IMR-90 (cell line): ENCODE results near the gene COQ6. TPM values are rescaled to one million over a fixed set of nuclear protein-coding genes. Genes with fewer than 3 reads are reported as not detected.

Experiments
- ATAC-seq: fragments of 200-7000 bp; cut with Tn5 transposase; 2 replicates; pipeline ENCODE4 v1.9.1; 2020; ENCODE audit warnings: low read depth, mild to moderate bottlenecking, moderate library complexity
- BruUV-seq: library from RNA; stranded (reverse); fragments of 400-500 nt; replicated peaks from 2 replicates; lab custom pipeline; 2021; lab: Mats Ljungman, UMichigan
- CTCF ChIA-PET: fragments of 300-600 bp; formaldehyde crosslinking; extraction: SDS; loops from one replicate; lab custom pipeline; 2021; ENCODE audit warnings: antibody characterized with exemption; lab: Yijun Ruan, JAX
- POLR2A ChIA-PET: fragments of 300-600 bp; sonication (Branson Sonifier 250); formaldehyde crosslinking; loops from one replicate; lab custom pipeline; 2022; ENCODE audit warnings: antibody characterized with exemption; ENCODE audit not compliant: unreplicated experiment; lab: Charles Lee
- DNase-seq: peaks from one replicate; pipeline ENCODE4 v3.0.0; 2013
- H2AFZ ChIP-seq: replicated peaks from 2 replicates; pipeline ENCODE3; 2013; ENCODE audit warnings: low read length, mild to moderate bottlenecking; ENCODE audit not compliant: poor library complexity
- H2AK5ac ChIP-seq: 2 replicates; pipeline ENCODE4 v1.6.1; 2013; ENCODE audit warnings: low read depth, low read length, inconsistent platforms
- H2AK9ac ChIP-seq: replicated peaks from 2 replicates; pipeline ENCODE3; 2013; ENCODE audit warnings: mild to moderate bottlenecking, low read depth, low read length, moderate library complexity; ENCODE audit not compliant: poor library complexity
- H2BK120ac ChIP-seq: 2 replicates; pipeline ENCODE4 v1.6.1; 2013; ENCODE audit warnings: low read depth, low read length, inconsistent platforms
- H2BK15ac ChIP-seq: 3 replicates; pipeline ENCODE4 v1.6.1; 2013; ENCODE audit warnings: low read depth, low read length, inconsistent platforms
- H2BK20ac ChIP-seq: 2 replicates; pipeline ENCODE4 v1.6.1; 2013; ENCODE audit warnings: low read depth, mild to moderate bottlenecking, inconsistent platforms, low read length, moderate library complexity
- H2BK5ac ChIP-seq: 2 replicates; pipeline ENCODE4 v1.6.1; 2013; ENCODE audit warnings: mild to moderate bottlenecking, low read depth, low read length, inconsistent platforms; ENCODE audit not compliant: poor library complexity, severe bottlenecking
- H3K14ac ChIP-seq: replicated peaks from 2 replicates; pipeline ENCODE4 v1.6.1; 2013; ENCODE audit warnings: low read depth, low read length, inconsistent platforms
- H3K18ac ChIP-seq: 2 replicates; pipeline ENCODE4 v1.6.1; 2013; ENCODE audit warnings: low read depth, low read length, control low read depth
- H3K23ac ChIP-seq: 2 replicates; pipeline ENCODE4 v1.6.1; 2013; ENCODE audit warnings: low read depth, low read length, inconsistent platforms
- H3K27ac ChIP-seq: 2 replicates; pipeline ENCODE4 v1.5.1; 2013; ENCODE audit warnings: mild to moderate bottlenecking, control low read depth, low read length; ENCODE audit not compliant: insufficient read depth
- H3K27me3 ChIP-seq: 2 replicates; pipeline ENCODE4 v1.6.1; 2013; ENCODE audit warnings: low read length; ENCODE audit not compliant: control insufficient read depth, insufficient read depth
- H3K36me3 ChIP-seq: 2 replicates; pipeline ENCODE4 v1.6.1; 2013; ENCODE audit warnings: low read length, mixed read lengths; ENCODE audit not compliant: control insufficient read depth, insufficient read depth
- H3K4ac ChIP-seq: 2 replicates; pipeline ENCODE4 v1.6.1; 2013; ENCODE audit warnings: low read depth, low read length, inconsistent platforms
- H3K4me1 ChIP-seq: 2 replicates; pipeline ENCODE4 v1.6.1; 2013; ENCODE audit warnings: low read length, mixed read lengths; ENCODE audit not compliant: control insufficient read depth, insufficient read depth
- H3K4me2 ChIP-seq: 2 replicates; pipeline ENCODE4 v1.6.1; 2013; ENCODE audit warnings: low read depth, mild to moderate bottlenecking, control low read depth, low read length, moderate library complexity
- H3K4me3 ChIP-seq: 2 replicates; pipeline ENCODE4 v1.5.1; 2013; ENCODE audit warnings: low read depth, mild to moderate bottlenecking, control low read depth, low read length, moderate library complexity; ENCODE audit not compliant: insufficient read depth
- H3K56ac ChIP-seq: 2 replicates; pipeline ENCODE4 v1.6.1; 2013; ENCODE audit warnings: low read length, inconsistent platforms; ENCODE audit not compliant: insufficient read depth; ENCODE audit errors: extremely low read depth
- H3K79me1 ChIP-seq, 2 experiments: 2 replicates each; pipeline ENCODE4 v1.6.1; 2013; ENCODE audit warnings: low read length in 2 of 2, inconsistent platforms in 1 of 2, low read depth in 1 of 2
- H3K9ac ChIP-seq: 2 replicates; pipeline ENCODE4 v1.6.1; 2013; ENCODE audit warnings: low read depth, low read length, control low read depth
- H3K9me1 ChIP-seq: 2 replicates; pipeline ENCODE4 v1.6.1; 2013; ENCODE audit warnings: low read length, inconsistent platforms; ENCODE audit not compliant: insufficient read depth
- H3K9me3 ChIP-seq: 2 replicates; pipeline ENCODE4 v1.6.1; 2013; ENCODE audit warnings: low read length; ENCODE audit not compliant: control insufficient read depth, insufficient read depth
- H4K20me1 ChIP-seq: 2 replicates; pipeline ENCODE4 v1.6.1; 2013; ENCODE audit warnings: low read length, inconsistent platforms; ENCODE audit not compliant: insufficient read depth
- H4K5ac ChIP-seq: 2 replicates; pipeline ENCODE4 v1.6.1; 2013; ENCODE audit warnings: mild to moderate bottlenecking, low read depth, low read length, control low read depth
- H4K8ac ChIP-seq, 2 experiments: 2 replicates each; pipeline ENCODE4 v1.6.1; 2013; ENCODE audit warnings: low read depth in 2 of 2, low read length in 2 of 2, control low read depth in 1 of 2, inconsistent platforms in 1 of 2
- H4K91ac ChIP-seq: 2 replicates; pipeline ENCODE4 v1.6.1; 2013; ENCODE audit warnings: low read depth, low read length, inconsistent platforms; ENCODE audit not compliant: insufficient read depth
- BHLHE40 ChIP-seq: fragments of 150-350 bp; IDR thresholded peaks from 2 replicates; pipeline ENCODE4 v1.6.1; 2016; ENCODE audit warnings: mild to moderate bottlenecking, low read depth, low read length
- CEBPB ChIP-seq: IDR thresholded peaks from 2 replicates; pipeline ENCODE4 v1.6.1; 2012; ENCODE audit warnings: low read depth, low read length, improper control_type of control experiment
- CTCF ChIP-seq: conservative IDR thresholded peaks from 2 replicates; pipeline ENCODE4 v1.5.1; 2012; ENCODE audit warnings: mild to moderate bottlenecking, low read depth, low read length, improper control_type of control experiment
- ELK1 ChIP-seq: fragments of 150-350 bp; IDR thresholded peaks from 2 replicates; pipeline ENCODE4 v1.6.1; 2016; ENCODE audit warnings: low read depth, mild to moderate bottlenecking, low read length, moderate library complexity, borderline replicate concordance
- FOS ChIP-seq: fragments of 150-350 bp; IDR thresholded peaks from 2 replicates; pipeline ENCODE4 v1.6.1; 2016; ENCODE audit warnings: low read depth, low read length
- MAFK ChIP-seq: IDR thresholded peaks from 2 replicates; pipeline ENCODE4 v1.6.1; 2012; ENCODE audit warnings: low read depth, low read length, improper control_type of control experiment
- MAZ ChIP-seq: IDR thresholded peaks from 2 replicates; pipeline ENCODE4 v1.6.1; 2012; ENCODE audit warnings: low read depth, mild to moderate bottlenecking, low read length, improper control_type of control experiment, moderate library complexity, borderline replicate concordance
- MXI1 ChIP-seq: IDR thresholded peaks from 2 replicates; pipeline ENCODE4 v1.6.1; 2012; ENCODE audit warnings: low read depth, mild to moderate bottlenecking, low read length, moderate library complexity, borderline replicate concordance
- NFE2L2 ChIP-seq: fragments of 150-350 bp; IDR thresholded peaks from 2 replicates; pipeline ENCODE4 v1.6.1; 2016; ENCODE audit warnings: low read depth, mild to moderate bottlenecking, low read length
- POLR2A ChIP-seq: IDR thresholded peaks from 2 replicates; pipeline ENCODE4 v1.6.1; 2012; ENCODE audit warnings: mild to moderate bottlenecking, low read depth, low read length
- RCOR1 ChIP-seq: IDR thresholded peaks from 2 replicates; pipeline ENCODE4 v1.6.1; 2012; ENCODE audit warnings: mild to moderate bottlenecking, low read length, improper control_type of control experiment; ENCODE audit not compliant: insufficient replicate concordance
- RFX5 ChIP-seq: IDR thresholded peaks from 2 replicates; pipeline ENCODE4 v1.8.0; 2012; ENCODE audit warnings: low read depth, mild to moderate bottlenecking, low read length, moderate library complexity
- SMC3 ChIP-seq: fragments of 150-350 bp; IDR thresholded peaks from 2 replicates; pipeline ENCODE4 v1.6.1; 2016; ENCODE audit warnings: low read depth, mild to moderate bottlenecking, antibody characterized with exemption, low read length, moderate library complexity
- USF2 ChIP-seq: fragments of 150-350 bp; IDR thresholded peaks from 2 replicates; pipeline ENCODE4 v1.6.1; 2017; ENCODE audit warnings: mild to moderate bottlenecking, antibody characterized with exemption, low read length, low read depth
- WGBS, 2 experiments: methylation state at CpG; one replicate each; pipeline versions ENCODE4 v1.1.5 to v1.1.7; 2013; ENCODE audit warnings: missing lambda C conversion rate in 2 of 2; ENCODE audit not compliant: insufficient read length in 1 of 2; ENCODE audit errors: extremely low coverage in 2 of 2; 5-methylcytosine and 5-hydroxymethylcytosine counted together
- dilution Hi-C: fragments of 300-500 bp; cut with HindIII; formaldehyde crosslinking; loops from one replicate; pipeline ENCODE4 v1.14.3; 2018; ENCODE audit warnings: low sequenced_read_pairs; ENCODE audit not compliant: unreplicated experiment
- in situ Hi-C: fragments of 300-500 bp; cut with MboI; formaldehyde crosslinking; loops from 3 replicates; pipeline ENCODE4 v1.14.3; 2019; ENCODE audit warnings: low sequenced_read_pairs, inconsistent platforms, mixed read lengths
- intact Hi-C: fragments of 100-400 bp; cut with micrococcal nuclease; formaldehyde crosslinking; loops from 2 replicates; pipeline ENCODE4 v1.10.0; 2022
- polyA plus RNA-seq, 3 experiments: library from polyadenylated mRNA; depleted of rRNA; stranded (reverse); fragments of >200 nt; gene quantifications; 2 replicates each; pipeline ENCODE4 v1.2.3, GENCODE V29; 2012; ENCODE audit warnings: low replicate concordance in 1 of 3
- total RNA-seq: library from RNA; depleted of rRNA; stranded (reverse); fragments of >200 nt; gene quantifications from 2 replicates; pipeline ENCODE4 v1.2.3, GENCODE V29; 2012

COQ6 gene
- total and polyA plus RNA-seq, 2 of the 4 experiments (the other 2 are of a cell fraction), result 21.0 to 28.6 TPM

GRCh38 chr14:73995977-73996378 lies 45.9 kb downstream of the COQ6 start:
- no peak overlapping the region for H3K4me2 ChIP-seq
- DNase-seq (no peak), ATAC-seq (no peak)
- no peak overlapping the region for H2BK15ac ChIP-seq
- no peak overlapping the region for H2BK20ac ChIP-seq
- no peak overlapping the region for H3K4ac ChIP-seq
- dilution Hi-C loops (no loop called here), intact Hi-C loops (no loop called here), in situ Hi-C loops (no loop called here)
- POLR2A ChIA-PET, result no interaction called here
- no peaks in the 10 kb centered on the region for H3K4me1 ChIP-seq
- CTCF ChIA-PET, result no interaction called here
- no peak overlapping the region for H2BK5ac ChIP-seq
- no peak overlapping the region for H3K14ac ChIP-seq
- H3K18ac ChIP-seq, result no peak overlapping the region
- H2AK9ac ChIP-seq, result no peak overlapping the region
- BruUV-seq, result no TSS peak
- H3K56ac ChIP-seq, result no peak overlapping the region
- H2BK120ac ChIP-seq, result no peak overlapping the region
- TF ChIP-seq RCOR1 (no peak), SMC3 (no peak), BHLHE40 (no peak), POLR2A (no peak), MAZ (no peak), ELK1 (no peak), CEBPB (no peak), CTCF (no peak), NFE2L2 (no peak), FOS (no peak), USF2 (no peak), MAFK (no peak), MXI1 (no peak), RFX5 (no peak)
- 90% methylated on average over 2 of the region's 8 CpGs; no CpG with 5 or more reads in 1 of the 2 experiments for WGBS, 2 experiments
- no peaks in the 10 kb centered on the region for H3K79me1 ChIP-seq
- no peak overlapping the region for H3K23ac ChIP-seq
- H3K9me3 ChIP-seq, result no peaks in the 10 kb centered on the region
- H2AK5ac ChIP-seq, result no peak overlapping the region
- no peak overlapping the region for H4K8ac ChIP-seq
- no peaks in the 10 kb centered on the region for H4K20me1 ChIP-seq
- H4K91ac ChIP-seq, result no peak overlapping the region
- H3K27me3 ChIP-seq, result no peaks in the 10 kb centered on the region
- H3K4me3 ChIP-seq, result no peak overlapping the region
- H2AFZ ChIP-seq, result no peak overlapping the region
- H3K9ac ChIP-seq, result no peak overlapping the region
- H4K5ac ChIP-seq, result no peak overlapping the region
- no peak overlapping the region for H3K27ac ChIP-seq
- 0 out of 2 replicates have a peak, but pooled peaks cover 3% of the 10 kb centered on the region for H3K36me3 ChIP-seq
- no peaks in the 10 kb centered on the region for H3K9me1 ChIP-seq
